ENCODE measurements around the gene KCNMB2.
"Not testable (repeated sequence)": the region's sequence is repeated elsewhere in the genome, so short reads cannot be mapped to it uniquely, and the experiment has no call there.

The KCNMB2 gene

GRCh38 chr3:178703268-178703975 is 167.2 kb downstream of the KCNMB2 start:
- DNase-seq (ENCODE audit: low read depth in 3 of 3): no peak

GRCh38 chr3:178705925-178706324 is 169.7 kb downstream of the KCNMB2 start:
- no peak for DNase-seq (ENCODE audit: low read depth in 3 of 3)

- DNase-seq (ENCODE audit: low read depth in 3 of 3): no peak
These were observed 170.2 kb downstream of the KCNMB2 start for GRCh38 chr3:178706411-178706810.

GRCh38 chr3:178707311-178708031 is 171.2 kb downstream of the KCNMB2 start:
- no peak for DNase-seq (ENCODE audit: low read depth in 3 of 3)

- no peak for DNase-seq (ENCODE audit: low read depth in 3 of 3)
These were observed 172.8 kb downstream of the KCNMB2 start for GRCh38 chr3:178709051-178709450.

GRCh38 chr3:178711753-178712152 is 175.5 kb downstream of the KCNMB2 start:
- no peak for DNase-seq (ENCODE audit: low read depth in 3 of 3)

GRCh38 chr3:178712247-178712646 is 176.0 kb downstream of the KCNMB2 start:
- DNase-seq (ENCODE audit: low read depth in 3 of 3): no peak

GRCh38 chr3:178714925-178715832 is 178.9 kb downstream of the KCNMB2 start:
- no peak for DNase-seq (ENCODE audit: low read depth in 3 of 3)

- DNase-seq (ENCODE audit: low read depth in 3 of 3): no peak
These were observed 182.9 kb downstream of the KCNMB2 start for GRCh38 chr3:178718995-178719635.

GRCh38 chr3:178732824-178733223 is 196.6 kb downstream of the KCNMB2 start:
- no peak for DNase-seq (ENCODE audit: low read depth in 3 of 3)

- DNase-seq (ENCODE audit: low read depth in 3 of 3): no peak
These were observed 198.9 kb downstream of the KCNMB2 start for GRCh38 chr3:178735032-178735674.

- DNase-seq (ENCODE audit: low read depth in 3 of 3): no peak
These were observed 200.1 kb downstream of the KCNMB2 start for GRCh38 chr3:178736300-178736699.

- DNase-seq (ENCODE audit: low read depth in 3 of 3): no peak
These were observed 203.5 kb downstream of the KCNMB2 start for GRCh38 chr3:178739720-178740119.

- no peak for DNase-seq (ENCODE audit: low read depth in 3 of 3)
These were observed 204.8 kb downstream of the KCNMB2 start for GRCh38 chr3:178741020-178741419.

GRCh38 chr3:178743297-178743696 is 207.1 kb downstream of the KCNMB2 start:
- DNase-seq (ENCODE audit: low read depth in 3 of 3): no peak

GRCh38 chr3:178745861-178746655 is 209.8 kb downstream of the KCNMB2 start:
- DNase-seq (ENCODE audit: low read depth in 3 of 3): not testable (repeated sequence)

- no peak for DNase-seq (ENCODE audit: low read depth in 3 of 3)
These were observed 212.6 kb downstream of the KCNMB2 start for GRCh38 chr3:178748874-178749273.

- no peak for DNase-seq (ENCODE audit: low read depth in 3 of 3)
These were observed 213.2 kb downstream of the KCNMB2 start for GRCh38 chr3:178749471-178749870.

- DNase-seq (ENCODE audit: low read depth in 3 of 3): no peak
These were observed 214.5 kb downstream of the KCNMB2 start for GRCh38 chr3:178750639-178751300.

- no peak for DNase-seq (ENCODE audit: low read depth in 3 of 3)
These were observed 216.6 kb downstream of the KCNMB2 start for GRCh38 chr3:178752843-178753242.
